Gastroesophageal sphincter (tissue), 3 donors: Measurements from ENCODE around the gene HYOU1.

Experiments used
- POLR2AphosphoS5 ChIP-seq: sonication (generic); formaldehyde crosslinking; IDR thresholded peaks from one replicate; pipeline ENCODE4 v1.6.1; 2017; ENCODE audit warnings: antibody characterized with exemption
- TF ChIP-seq, protein P1 (sequence below), 4 experiments: fragments of 200-600 bp in 2 of 4; fragments of 450-650 bp in 2 of 4; sonication (generic) in 1 of 4; IDR thresholded peaks; one replicate each; pipeline ENCODE4 v1.5.1; 2017 to 2019; ENCODE audit warnings: antibody characterized with exemption in 4 of 4, mild to moderate bottlenecking in 2 of 4, moderate library complexity in 2 of 4

DNA sequence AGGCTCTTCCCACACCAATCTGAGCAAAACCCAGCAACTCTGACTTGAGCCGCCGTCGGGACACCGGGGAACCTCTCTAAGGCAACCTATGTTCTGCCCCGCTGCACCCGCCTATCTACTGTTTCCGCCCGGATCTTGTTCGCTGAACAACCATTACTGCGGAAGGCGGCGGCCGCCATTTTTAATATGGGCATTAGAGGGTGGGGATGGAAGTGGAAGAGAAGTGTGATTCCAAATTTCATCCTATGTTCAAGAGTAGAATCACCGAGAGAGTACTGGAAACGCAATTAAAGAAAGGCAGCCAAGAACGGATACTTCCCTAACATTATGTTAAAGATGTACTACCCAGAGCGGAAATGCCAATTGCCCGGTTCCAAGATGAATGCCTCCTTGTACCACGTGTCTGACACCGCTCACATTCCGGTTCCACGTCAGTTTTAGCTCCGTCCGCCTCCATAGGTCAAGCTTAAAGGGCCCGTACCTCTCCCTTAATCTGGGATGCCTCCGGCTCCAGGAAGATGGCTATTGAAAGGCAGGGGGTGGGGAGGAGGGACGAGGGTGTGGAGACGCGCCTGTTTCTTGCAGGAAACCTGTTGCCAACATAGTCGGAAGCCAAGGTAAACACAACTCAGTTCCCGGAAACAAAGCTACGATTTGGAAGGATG lies 44.9 kb upstream of the HYOU1 start, which contains the start of gene DPAGT1:
- TF ChIP-seq, protein P1, sequence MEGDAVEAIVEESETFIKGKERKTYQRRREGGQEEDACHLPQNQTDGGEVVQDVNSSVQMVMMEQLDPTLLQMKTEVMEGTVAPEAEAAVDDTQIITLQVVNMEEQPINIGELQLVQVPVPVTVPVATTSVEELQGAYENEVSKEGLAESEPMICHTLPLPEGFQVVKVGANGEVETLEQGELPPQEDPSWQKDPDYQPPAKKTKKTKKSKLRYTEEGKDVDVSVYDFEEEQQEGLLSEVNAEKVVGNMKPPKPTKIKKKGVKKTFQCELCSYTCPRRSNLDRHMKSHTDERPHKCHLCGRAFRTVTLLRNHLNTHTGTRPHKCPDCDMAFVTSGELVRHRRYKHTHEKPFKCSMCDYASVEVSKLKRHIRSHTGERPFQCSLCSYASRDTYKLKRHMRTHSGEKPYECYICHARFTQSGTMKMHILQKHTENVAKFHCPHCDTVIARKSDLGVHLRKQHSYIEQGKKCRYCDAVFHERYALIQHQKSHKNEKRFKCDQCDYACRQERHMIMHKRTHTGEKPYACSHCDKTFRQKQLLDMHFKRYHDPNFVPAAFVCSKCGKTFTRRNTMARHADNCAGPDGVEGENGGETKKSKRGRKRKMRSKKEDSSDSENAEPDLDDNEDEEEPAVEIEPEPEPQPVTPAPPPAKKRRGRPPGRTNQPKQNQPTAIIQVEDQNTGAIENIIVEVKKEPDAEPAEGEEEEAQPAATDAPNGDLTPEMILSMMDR (IDR thresholded peaks at IDR 0.05), result peak in 1 of 4 experiments; percentile 2
- peak; percentile 40 for TF ChIP-seq POLR2AphosphoS5
